Lung microvascular endothelial cell (primary cell): ENCODE results near the gene LRRC4B. TPM values are rescaled to one million over a fixed set of nuclear protein-coding genes. Genes with fewer than 3 reads are reported as not detected.

Experiments
- DNase-seq, 2 donors: peaks; one replicate each; pipeline versions ENCODE4 v3.0.0 to v3.0.0-alpha.2; 2010; ENCODE audit warnings: low read depth in 2 of 2
- total RNA-seq: library from RNA; depleted of rRNA; stranded (reverse); fragments of >200 nt; gene quantifications from 2 replicates; pipeline ENCODE4 v1.2.1, GENCODE V29; 2014

The LRRC4B gene
- total RNA-seq, 1 donor from 2014 or later, result not detected

GRCh38 chr19:50506700-50507099 lies 61.5 kb downstream of the LRRC4B start:
- DNase-seq, result no peak

- no peak for DNase-seq
Observed at GRCh38 chr19:50505856-50506611, 62.2 kb downstream of the LRRC4B start.

GRCh38 chr19:50501568-50502475 lies 66.4 kb downstream of the LRRC4B start:
- no peak for DNase-seq

- no peak for DNase-seq
Observed at GRCh38 chr19:50501186-50501567, 67.1 kb downstream of the LRRC4B start.

- DNase-seq, result no peak
Observed at GRCh38 chr19:50500753-50501151, 67.5 kb downstream of the LRRC4B start.

- no peak for DNase-seq
Observed at GRCh38 chr19:50500060-50500752, 68.0 kb downstream of the LRRC4B start.

GRCh38 chr19:50498219-50499056 lies 69.8 kb downstream of the LRRC4B start:
- DNase-seq, result no peak

- no peak for DNase-seq
Observed at GRCh38 chr19:50497022-50497405, 71.2 kb downstream of the LRRC4B start.

- no peak for DNase-seq
Observed at GRCh38 chr19:50496189-50497021, 71.8 kb downstream of the LRRC4B start.

- DNase-seq, result no peak
Observed at GRCh38 chr19:50495020-50495531, 73.2 kb downstream of the LRRC4B start.

- no peak for DNase-seq
Observed at GRCh38 chr19:50494186-50495019, 73.8 kb downstream of the LRRC4B start.

- DNase-seq, result no peak
Observed at GRCh38 chr19:50493171-50493570, 75.1 kb downstream of the LRRC4B start.

- no peak for DNase-seq
Observed at GRCh38 chr19:50492303-50493052, 75.8 kb downstream of the LRRC4B start.

- no peak for DNase-seq
Observed at GRCh38 chr19:50490991-50491472, 77.2 kb downstream of the LRRC4B start.

GRCh38 chr19:50490411-50490811 lies 77.8 kb downstream of the LRRC4B start:
- DNase-seq, result no peak

GRCh38 chr19:50489461-50490011 lies 78.7 kb downstream of the LRRC4B start:
- no peak for DNase-seq

GRCh38 chr19:50488389-50489194 lies 79.6 kb downstream of the LRRC4B start:
- no peak for DNase-seq
